Measurements from ENCODE around the gene PDZD8. TPM values are rescaled to one million over a fixed set of nuclear protein-coding genes. Genes with fewer than 3 reads are reported as not detected.
"Not testable (repeated sequence)": the region's sequence is repeated elsewhere in the genome, so short reads cannot be mapped to it uniquely, and the experiment has no call there.

PDZD8 gene
- total RNA-seq, 2 donors from 2014 or later, result 23.0 to 32.9 TPM

- DNase-seq (ENCODE audit: low spot score) (no peak), ATAC-seq (ENCODE audit: insufficient number of reproducible peaks, low FRiP score, low read depth) (no peak)
- Histone ChIP-seq H3K4me3 (no peak overlapping the region), H3K36me3 (no peaks in the 10 kb centered on the region), H3K9me3 (no peaks in the 10 kb centered on the region), H3K27me3 (replicated peaks; ENCODE audit: insufficient read depth) (no peaks in the 10 kb centered on the region), H3K27ac (no peak overlapping the region), H3K4me1 (ENCODE audit: control insufficient read depth in 1 of 2, low read depth in 2 of 2) (no peaks in the 10 kb centered on the region)
- TF ChIP-seq CTCF (IDR thresholded peaks at IDR 0.05), result no peak
Observed at GRCh38 chr10:117316701-117317100, 58.5 kb downstream of the PDZD8 start.

DNA sequence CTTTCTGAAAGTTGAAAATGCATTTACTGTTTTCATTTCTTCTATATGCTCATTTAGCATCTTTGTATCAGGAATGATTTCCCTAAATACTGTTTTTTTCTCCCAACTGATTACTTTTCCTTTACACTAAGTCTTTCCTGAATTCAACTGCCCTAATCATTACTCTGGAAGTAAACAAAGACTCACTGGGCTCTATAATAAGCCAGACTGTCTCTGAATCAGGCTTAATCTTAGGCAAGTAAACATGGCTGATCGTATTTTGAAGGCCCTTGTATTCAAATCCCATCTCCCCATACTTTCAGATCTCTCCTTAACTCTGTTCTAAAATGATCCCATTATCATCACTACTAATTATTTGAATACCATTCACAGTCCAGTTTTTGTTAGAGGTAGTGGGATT lies 61.6 kb downstream of the PDZD8 start:
- Histone ChIP-seq H3K36me3 (no peaks in the 10 kb centered on the region), H3K27me3 (replicated peaks; ENCODE audit: insufficient read depth) (no peaks in the 10 kb centered on the region), H3K4me3 (no peak overlapping the region), H3K27ac (no peak overlapping the region), H3K9me3 (no peaks in the 10 kb centered on the region), H3K4me1 (ENCODE audit: control insufficient read depth in 1 of 2, low read depth in 2 of 2) (no peaks in the 10 kb centered on the region)
- no peak for DNase-seq (ENCODE audit: low spot score)
- no peak for TF ChIP-seq CTCF (IDR thresholded peaks at IDR 0.05)
- no peak for ATAC-seq (ENCODE audit: insufficient number of reproducible peaks, low FRiP score, low read depth)

GRCh38 chr10:117312430-117312829 lies 62.8 kb downstream of the PDZD8 start:
- Histone ChIP-seq H3K4me1 (ENCODE audit: control insufficient read depth in 1 of 2, low read depth in 2 of 2) (no peaks in the 10 kb centered on the region), H3K9me3 (no peaks in the 10 kb centered on the region), H3K27ac (no peak overlapping the region), H3K27me3 (replicated peaks; ENCODE audit: insufficient read depth) (no peaks in the 10 kb centered on the region), H3K4me3 (no peak overlapping the region), H3K36me3 (no peaks in the 10 kb centered on the region)
- no peak for ATAC-seq (ENCODE audit: insufficient number of reproducible peaks, low FRiP score, low read depth)
- no peak for TF ChIP-seq CTCF (IDR thresholded peaks at IDR 0.05)
- no peak for DNase-seq (ENCODE audit: low spot score)

GRCh38 chr10:117311261-117311660 lies 64.0 kb downstream of the PDZD8 start:
- DNase-seq (ENCODE audit: low spot score), result no peak

GRCh38 chr10:117306674-117307073 lies 68.6 kb downstream of the PDZD8 start:
- Histone ChIP-seq H3K36me3 (no peaks in the 10 kb centered on the region), H3K9me3 (no peaks in the 10 kb centered on the region)
- no peak for TF ChIP-seq CTCF (IDR thresholded peaks at IDR 0.05)

More at GRCh38 chr10:117311261-117311660, 64.0 kb downstream of the PDZD8 start:
- ATAC-seq (ENCODE audit: insufficient number of reproducible peaks, low FRiP score, low read depth), result no peak
- Histone ChIP-seq H3K27ac (no peak overlapping the region), H3K4me3 (no peak overlapping the region), H3K9me3 (no peaks in the 10 kb centered on the region), H3K27me3 (replicated peaks; ENCODE audit: insufficient read depth) (no peaks in the 10 kb centered on the region), H3K36me3 (no peaks in the 10 kb centered on the region), H3K4me1 (ENCODE audit: control insufficient read depth in 1 of 2, low read depth in 2 of 2) (no peaks in the 10 kb centered on the region)
- TF ChIP-seq CTCF (IDR thresholded peaks at IDR 0.05), result no peak

GRCh38 chr10:117303451-117303850 lies 71.8 kb downstream of the PDZD8 start:
- not testable (repeated sequence) for ATAC-seq (ENCODE audit: insufficient number of reproducible peaks, low FRiP score, low read depth); H3K4me3 ChIP-seq; H3K27ac ChIP-seq; H3K4me1 ChIP-seq (ENCODE audit: control insufficient read depth in 1 of 2, low read depth in 2 of 2); H3K27me3 ChIP-seq (replicated peaks; ENCODE audit: insufficient read depth); H3K36me3 ChIP-seq; DNase-seq (ENCODE audit: low spot score); H3K9me3 ChIP-seq

More at GRCh38 chr10:117306674-117307073, 68.6 kb downstream of the PDZD8 start:
- Histone ChIP-seq H3K27me3 (replicated peaks; ENCODE audit: insufficient read depth) (no peaks in the 10 kb centered on the region), H3K27ac (no peak overlapping the region), H3K4me3 (no peak overlapping the region), H3K4me1 (ENCODE audit: control insufficient read depth in 1 of 2, low read depth in 2 of 2) (no peaks in the 10 kb centered on the region)
- ATAC-seq (ENCODE audit: insufficient number of reproducible peaks, low FRiP score, low read depth), result no peak
- no peak for DNase-seq (ENCODE audit: low spot score)
